Activated CD4-positive, alpha-beta T cell treated with anti-CD3 and anti-CD28 coated beads, Interleukin-2, amount 50 U/mL, for 4 hours (primary cell): ENCODE data around the gene LRG1.

Experiments used
- DNase-seq, 2 experiments: peaks; one replicate each; pipeline ENCODE4 v3.0.0-alpha.2; 2020

The LRG1 gene

GRCh38 chr19:4506449-4507149 is 33.2 kb downstream of the LRG1 start:
- no peak for DNase-seq

- no peak for DNase-seq
These were observed 34.0 kb downstream of the LRG1 start for GRCh38 chr19:4505570-4506448.

DNA sequence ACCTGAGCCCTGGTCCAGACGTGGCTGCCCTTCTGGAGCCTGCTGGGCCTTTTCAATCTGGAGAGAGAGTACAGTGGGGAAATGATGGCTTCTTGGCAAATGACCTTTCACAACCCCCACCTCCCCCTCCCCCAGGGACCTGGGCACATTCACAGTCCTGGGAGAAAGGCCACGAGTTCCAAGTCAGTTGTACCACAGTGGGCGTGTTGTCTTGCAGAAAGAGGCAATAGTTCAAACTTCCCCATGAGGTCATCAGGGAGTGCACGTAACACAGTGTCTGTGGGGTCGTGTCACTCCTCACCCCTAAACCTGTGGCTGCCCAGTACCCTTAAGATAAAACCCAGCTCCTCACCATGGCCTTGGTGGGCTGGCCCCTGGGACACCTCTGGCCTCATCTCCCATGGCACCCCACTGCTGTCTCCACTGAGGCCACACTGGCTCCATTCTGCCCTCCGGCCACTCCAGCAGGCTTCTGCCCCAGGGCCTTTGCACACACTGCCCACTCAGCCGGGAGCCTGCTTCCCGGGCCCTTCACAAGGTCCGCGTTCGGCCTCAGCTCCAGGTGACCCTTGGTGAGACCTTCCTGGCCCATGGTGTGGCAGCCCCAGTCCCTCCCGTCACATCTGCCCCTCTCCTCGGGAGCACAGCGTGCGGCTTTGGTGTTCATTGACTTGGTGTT is 34.8 kb downstream of the LRG1 start:
- no peak for DNase-seq

- no peak for DNase-seq
These were observed 35.5 kb downstream of the LRG1 start for GRCh38 chr19:4504297-4504701.

DNA sequence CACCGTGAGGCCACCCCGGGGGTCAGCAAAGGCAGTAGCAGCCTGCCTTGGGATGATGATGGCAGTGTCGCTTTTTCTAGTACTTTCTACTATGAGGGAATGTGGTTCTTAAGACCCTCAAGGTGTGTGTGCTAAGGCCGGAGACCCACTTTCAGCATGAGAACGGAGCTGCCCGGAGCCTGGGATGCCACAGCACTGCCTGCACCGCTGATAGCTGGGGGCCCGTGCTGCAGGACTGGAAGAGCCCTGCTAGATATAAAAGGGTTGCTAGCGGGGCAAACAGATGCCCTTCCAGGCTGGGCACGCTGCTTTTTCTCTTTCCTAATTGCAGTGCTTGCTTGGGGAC is 36.0 kb downstream of the LRG1 start:
- DNase-seq = no peak

- no peak for DNase-seq
These were observed 36.6 kb downstream of the LRG1 start for GRCh38 chr19:4503132-4503824.

DNA sequence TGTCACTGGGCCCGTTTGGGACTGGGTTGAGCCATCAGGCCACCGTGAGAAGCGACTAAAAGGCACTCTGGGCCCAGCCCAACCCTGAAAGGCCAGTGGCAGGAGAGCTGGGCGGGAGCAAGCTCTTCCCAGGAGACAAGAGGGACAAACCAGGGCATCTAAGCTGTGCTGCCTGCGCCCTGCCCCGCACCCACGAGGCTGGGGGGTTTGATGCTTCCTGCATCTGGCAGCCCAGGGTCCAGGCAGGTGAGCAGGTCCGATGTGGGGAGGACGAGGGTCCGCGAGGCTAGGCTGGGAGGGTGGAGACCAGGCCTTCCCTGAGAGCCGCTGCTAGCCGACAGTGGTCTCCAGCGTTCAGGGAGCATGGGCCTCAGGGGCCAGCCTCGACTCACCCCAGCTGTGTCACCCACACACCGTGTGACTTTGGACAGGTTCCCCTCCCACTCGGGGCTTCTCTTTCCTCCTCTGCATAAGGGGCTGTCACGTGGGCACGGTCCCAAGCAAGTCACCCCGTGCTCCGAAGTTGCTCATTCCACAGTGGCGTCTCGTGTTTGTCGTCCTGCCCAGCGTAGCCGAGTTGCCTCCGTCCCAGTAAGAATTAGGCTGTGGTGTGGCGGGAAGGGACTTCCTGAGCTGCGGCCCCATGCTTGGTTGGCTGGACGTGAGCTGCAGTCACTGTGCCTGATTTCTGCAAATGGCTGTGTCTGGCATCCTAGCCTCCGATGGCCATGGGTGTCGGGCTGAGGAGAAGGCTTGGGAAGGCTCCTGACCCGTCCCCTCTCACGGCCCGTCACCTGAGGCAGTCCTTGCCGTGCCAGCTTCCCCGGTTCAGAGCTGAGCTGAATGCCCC is 37.3 kb downstream of the LRG1 start:
- DNase-seq = no peak

GRCh38 chr19:4501691-4502090 is 38.1 kb downstream of the LRG1 start:
- DNase-seq = no peak

GRCh38 chr19:4500841-4501591 is 38.8 kb downstream of the LRG1 start:
- no peak for DNase-seq

GRCh38 chr19:4499855-4500254 is 40.0 kb downstream of the LRG1 start:
- DNase-seq = no peak

DNA sequence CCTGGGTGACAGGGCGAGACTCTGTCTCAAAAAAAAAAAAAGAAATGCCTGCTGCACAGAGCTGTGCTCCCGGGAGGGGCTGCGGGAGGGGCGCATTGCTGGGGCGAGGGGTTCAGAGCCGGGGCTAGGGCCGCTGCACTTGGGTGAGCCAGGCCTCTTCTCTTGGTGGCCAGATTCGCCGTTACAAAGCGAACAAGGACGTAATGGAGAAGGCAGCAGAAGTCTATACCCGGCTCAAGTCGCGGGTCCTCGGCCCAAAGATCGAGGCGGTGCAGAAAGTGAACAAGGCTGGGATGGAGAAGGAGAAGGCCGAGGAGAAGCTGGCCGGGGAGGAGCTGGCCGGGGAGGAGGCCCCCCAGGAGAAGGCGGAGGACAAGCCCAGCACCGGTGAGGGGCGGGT is 40.5 kb downstream of the LRG1 start:
- DNase-seq = no peak

- no peak for DNase-seq
These were observed 41.1 kb downstream of the LRG1 start for GRCh38 chr19:4498694-4499093.

DNA sequence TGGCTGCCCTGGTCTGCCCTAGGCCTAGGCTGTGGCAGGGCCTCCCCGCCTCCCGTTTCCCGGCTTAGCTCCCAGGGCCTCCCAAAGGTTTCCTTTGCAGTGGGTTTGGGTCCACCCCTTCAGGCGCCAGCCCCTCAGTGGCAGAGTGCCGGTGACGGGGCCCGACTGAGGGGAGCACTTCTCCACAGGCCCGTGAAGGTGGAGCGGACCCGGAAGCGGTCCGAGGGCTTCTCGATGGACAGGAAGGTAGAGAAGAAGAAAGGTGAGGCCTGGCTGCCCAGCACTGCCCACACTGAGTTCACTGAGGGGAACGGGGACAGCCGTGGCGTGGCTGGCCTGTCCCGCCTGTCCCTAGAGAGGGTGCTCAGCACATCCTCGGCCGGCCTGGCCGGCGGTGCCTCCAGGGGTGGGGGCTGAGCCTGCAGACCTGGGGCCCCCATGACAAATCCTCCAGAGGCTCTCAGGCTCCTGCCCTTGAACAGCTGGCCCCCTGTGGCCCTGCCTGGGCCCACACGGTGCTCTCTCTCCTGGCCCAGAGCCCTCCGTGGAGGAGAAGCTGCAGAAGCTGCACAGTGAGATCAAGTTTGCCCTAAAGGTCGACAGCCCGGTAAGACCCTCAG is 42.0 kb downstream of the LRG1 start:
- DNase-seq = no peak

DNA sequence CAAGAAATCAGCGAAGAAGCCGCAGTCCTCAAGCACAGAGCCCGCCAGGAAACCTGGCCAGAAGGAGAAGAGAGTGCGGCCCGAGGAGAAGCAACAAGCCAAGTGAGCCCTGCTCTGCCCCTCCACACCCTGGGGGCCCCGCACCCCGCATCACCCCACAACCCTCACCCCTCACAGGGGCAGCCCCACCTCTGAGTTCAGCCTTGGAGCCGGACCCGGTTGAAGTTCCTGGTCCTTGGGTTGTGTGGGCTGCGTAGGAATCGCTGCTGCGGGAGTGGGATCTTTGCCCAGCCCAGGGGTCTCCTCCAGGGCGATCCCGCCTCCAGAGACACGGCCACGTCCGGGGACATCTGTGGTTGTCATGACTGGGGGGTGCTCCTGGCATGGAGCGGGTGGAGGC is 43.5 kb downstream of the LRG1 start:
- DNase-seq = no peak

GRCh38 chr19:4495471-4495870 is 44.4 kb downstream of the LRG1 start:
- DNase-seq = no peak

DNA sequence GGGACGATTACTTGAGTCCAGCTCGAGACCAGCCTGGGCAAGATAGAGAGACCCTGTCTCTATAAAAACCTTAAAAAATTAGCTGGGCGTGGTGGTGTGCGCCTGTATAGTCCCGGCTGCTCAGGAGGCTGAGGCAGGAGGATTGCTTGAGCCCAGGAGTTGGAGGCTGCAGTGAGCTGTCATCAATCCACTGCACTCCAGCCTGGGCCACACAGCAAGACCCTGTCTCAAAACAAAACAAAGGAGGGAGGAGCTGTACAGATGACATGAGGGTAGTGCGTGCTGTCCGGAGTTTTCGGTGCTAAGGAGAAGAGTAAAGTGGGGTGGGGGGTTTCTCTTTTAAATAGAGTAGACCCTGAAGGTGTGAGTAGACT is 45.2 kb downstream of the LRG1 start:
- DNase-seq = no peak

- no peak for DNase-seq
These were observed 45.7 kb downstream of the LRG1 start for GRCh38 chr19:4493929-4494690.

DNA sequence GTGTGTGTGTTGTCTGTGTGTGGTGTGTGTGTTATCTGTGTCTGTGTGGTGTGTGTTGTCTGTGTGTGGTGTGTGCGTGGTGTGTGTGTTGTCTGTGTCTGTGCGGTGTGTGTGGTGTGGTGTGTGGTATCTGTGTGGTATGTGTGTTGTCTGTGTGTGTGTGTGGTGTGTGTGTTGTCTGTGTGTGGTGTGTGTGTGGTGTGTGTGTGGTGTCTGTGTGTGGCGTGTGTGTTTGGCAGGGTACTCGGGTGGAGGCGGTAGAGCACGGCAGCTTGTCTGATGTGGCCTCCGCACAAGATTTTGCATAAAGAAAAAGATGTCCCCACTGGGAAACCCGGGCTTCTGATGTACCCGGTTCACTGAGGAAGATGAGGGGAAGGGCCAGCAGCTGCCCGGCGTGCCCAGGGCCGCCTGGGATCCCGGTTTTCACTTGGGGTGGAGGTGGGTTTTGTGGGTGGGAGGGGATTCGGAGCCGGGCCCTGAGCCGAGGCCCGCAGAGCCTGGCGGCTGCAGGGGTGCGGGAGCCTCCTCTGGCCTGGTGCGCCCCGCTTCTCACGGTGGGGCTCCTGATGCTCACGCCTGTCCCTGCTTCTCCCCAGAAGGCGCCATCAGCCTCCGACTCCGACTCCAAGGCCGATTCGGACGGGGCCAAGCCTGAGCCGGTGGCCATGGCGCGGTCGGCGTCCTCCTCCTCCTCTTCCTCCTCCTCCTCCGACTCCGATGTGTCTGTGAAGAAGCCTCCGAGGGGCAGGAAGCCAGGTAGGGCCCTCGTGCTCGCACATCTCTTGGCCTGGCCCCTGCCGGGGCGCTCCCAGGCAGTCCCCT is 46.5 kb downstream of the LRG1 start:
- no peak for DNase-seq

GRCh38 chr19:4492337-4493103 is 47.3 kb downstream of the LRG1 start:
- no peak for DNase-seq
